CD4-positive, alpha-beta T cell treated with Interleukin-4 for 4 hours (primary cell): ENCODE measurements around the gene OR2L13.
"Not testable (repeated sequence)": the region's sequence is repeated elsewhere in the genome, so short reads cannot be mapped to it uniquely, and the experiment has no call there.

Experiments
- DNase-seq: peaks from one replicate; pipeline ENCODE4 v3.0.0-alpha.2; 2020

OR2L13 gene, protein sequence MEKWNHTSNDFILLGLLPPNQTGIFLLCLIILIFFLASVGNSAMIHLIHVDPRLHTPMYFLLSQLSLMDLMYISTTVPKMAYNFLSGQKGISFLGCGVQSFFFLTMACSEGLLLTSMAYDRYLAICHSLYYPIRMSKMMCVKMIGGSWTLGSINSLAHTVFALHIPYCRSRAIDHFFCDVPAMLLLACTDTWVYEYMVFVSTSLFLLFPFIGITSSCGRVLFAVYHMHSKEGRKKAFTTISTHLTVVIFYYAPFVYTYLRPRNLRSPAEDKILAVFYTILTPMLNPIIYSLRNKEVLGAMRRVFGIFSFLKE

GRCh38 chr1:248094884-248095283 is at the start of gene OR2L13:
TSS of gene OR2L13 (plus strand) at chr1:248095184. CDS start at chr1:248099376, 4,192 bp downstream.
- no peak for DNase-seq

- no peak for DNase-seq
Observed at GRCh38 chr1:248045209-248045608, 49.8 kb upstream of the OR2L13 start.

- no peak for DNase-seq
Observed at GRCh38 chr1:248046536-248046935, 48.4 kb upstream of the OR2L13 start, which contains the start of gene OR2L3. TSS of gene OR2L3 (plus strand) at chr1:248046836. CDS start at chr1:248060682, 13,846 bp downstream.

GRCh38 chr1:248047008-248047407 is 48.0 kb upstream of the OR2L13 start:
- DNase-seq: no peak

DNA sequence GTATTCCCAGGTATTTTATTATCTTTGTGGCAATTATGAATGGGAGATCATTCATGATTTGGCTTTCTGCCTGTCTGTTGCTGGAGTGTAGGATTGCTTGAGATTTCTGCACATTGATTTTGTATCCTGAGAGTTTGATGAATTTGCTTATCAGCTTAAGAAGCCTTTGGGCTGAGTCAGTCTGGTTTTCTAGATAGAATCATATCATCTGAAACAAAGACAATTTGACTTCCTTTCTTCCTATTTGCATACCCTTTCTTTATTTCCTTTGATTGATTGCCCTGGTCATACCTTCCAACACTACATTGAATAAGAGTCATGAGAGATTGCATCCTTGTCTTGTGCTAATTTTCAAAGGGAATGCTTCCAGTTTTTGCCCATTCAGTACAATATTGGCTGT is 40.3 kb upstream of the OR2L13 start:
- DNase-seq: no peak

GRCh38 chr1:248055261-248055660 is 39.7 kb upstream of the OR2L13 start:
- DNase-seq: no peak

DNA sequence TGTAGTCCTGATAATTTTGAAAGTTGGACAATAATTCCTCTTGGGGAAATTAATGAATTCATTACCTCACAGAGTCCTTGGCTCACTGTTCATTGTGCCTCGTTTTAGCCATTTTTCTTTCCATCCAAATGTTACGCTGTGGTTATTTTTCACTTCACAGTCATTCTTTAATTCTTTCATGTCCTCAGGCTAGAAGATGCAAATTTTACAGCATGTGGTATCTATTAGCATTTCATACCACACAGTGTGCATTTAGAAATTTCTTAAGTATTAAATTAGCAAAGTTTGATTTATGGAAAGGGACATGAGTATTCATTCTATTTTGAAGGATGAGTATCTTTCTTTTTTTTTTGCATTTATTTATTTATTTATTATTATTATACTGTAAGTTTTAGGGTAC is 29.9 kb upstream of the OR2L13 start:
- no peak for DNase-seq

GRCh38 chr1:248065604-248066003 is 29.4 kb upstream of the OR2L13 start:
- no peak for DNase-seq

- not testable (repeated sequence) for DNase-seq
Observed at GRCh38 chr1:248083864-248084263, 11.1 kb upstream of the OR2L13 start.

DNA sequence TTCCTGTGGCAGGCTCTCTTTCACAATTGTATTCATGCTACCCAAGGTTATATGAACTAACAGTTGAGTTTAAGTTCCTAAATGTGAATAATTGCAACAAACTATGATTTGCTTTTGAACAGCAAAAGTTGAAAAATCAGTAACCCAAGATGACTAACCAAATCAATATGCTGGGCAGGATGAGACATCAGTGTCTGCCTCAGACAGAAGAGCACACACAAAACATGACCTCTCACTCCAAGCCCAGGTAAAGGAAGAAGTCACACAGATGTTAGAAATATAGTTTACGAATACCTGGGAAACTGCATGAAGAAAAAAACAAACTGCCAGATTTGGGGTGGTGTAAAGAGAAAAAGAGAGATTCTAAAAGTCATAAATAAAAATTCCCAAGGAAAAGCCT is 3.5 kb downstream of the OR2L13 start:
- DNase-seq: no peak

- no peak for DNase-seq
Observed at GRCh38 chr1:248102847-248103246, 7.9 kb downstream of the OR2L13 start.

GRCh38 chr1:248111157-248111556 is 16.2 kb downstream of the OR2L13 start:
- no peak for DNase-seq

- DNase-seq: no peak
Observed at GRCh38 chr1:248114890-248115289, 19.9 kb downstream of the OR2L13 start.

DNA sequence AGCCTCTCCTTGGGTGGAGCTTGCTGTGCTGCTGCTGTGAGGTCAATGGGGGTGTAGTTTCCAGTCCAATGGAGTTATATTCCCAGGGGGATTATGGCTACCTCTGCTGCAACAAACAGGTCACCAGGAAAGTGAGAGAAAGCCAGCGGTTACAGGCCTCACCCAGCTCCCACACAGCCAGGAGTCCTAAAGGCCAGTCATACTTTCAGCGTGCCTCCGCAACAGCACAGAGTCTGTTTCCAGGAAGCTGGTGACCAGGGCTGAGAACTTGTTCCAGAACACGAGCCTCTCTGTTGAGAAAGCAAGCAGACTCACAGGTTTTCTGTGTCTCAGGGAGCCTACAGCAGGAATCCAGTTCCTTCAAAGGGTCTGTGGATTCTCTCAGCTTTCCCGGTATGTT is 32.7 kb downstream of the OR2L13 start:
- DNase-seq: no peak

- DNase-seq: no peak
Observed at GRCh38 chr1:248136811-248137210, 41.8 kb downstream of the OR2L13 start.

DNA sequence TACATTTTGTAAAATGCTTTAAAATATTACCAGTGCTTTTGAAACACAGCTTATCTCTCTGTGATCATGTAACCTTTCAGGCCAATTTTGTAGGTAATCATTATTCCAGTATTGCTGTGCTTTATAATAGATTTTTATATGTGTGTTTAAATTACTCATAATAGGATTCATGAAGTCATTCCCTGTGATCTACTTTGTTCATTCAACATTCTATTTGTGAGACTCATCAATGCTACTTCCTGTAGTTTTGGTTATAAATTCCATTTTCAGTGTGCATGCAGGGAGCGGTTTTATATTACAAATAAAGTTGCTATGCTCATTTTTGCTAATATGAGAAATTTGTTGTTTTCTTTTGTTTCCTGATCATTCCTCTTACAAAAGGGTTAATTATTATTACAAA is 45.9 kb downstream of the OR2L13 start:
- no peak for DNase-seq

GRCh38 chr1:248143311-248143710 is 48.3 kb downstream of the OR2L13 start:
- DNase-seq: no peak

DNA sequence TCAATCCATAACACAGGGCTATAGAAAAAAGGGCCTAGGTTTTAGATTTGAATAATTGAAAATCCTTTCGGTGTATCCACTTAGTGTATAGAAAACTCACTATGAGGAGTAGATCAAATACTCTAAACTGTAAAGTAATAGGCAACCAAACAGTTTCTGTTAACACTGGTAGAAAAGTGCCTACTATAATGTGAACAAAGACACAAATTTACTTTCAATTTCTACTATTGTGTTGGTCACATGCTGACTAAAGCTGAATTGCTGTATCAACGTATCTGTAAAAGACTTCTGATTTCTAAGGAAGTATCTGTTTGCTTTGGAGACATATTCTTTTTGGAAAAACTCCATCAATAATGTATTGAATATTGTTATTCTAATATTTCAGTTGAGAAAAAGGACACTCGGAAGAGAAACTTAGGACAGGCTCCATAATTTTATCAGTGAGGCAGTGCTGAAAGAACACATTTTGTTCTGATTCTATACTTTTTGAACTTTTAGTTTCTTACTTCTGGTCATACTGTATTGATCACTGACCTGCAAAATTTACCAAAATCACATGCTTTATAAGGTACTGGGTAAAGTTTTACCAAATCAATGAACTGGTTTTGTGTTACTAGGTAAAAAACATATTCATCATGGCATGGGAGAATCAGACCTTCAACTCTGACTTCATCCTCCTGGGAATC is 49.7 kb downstream of the OR2L13 start, which contains the start of gene OR2M5:
Gene OR2M5 (plus strand): TSS at position 636 of the 686 bp plus-strand sequence. CDS start 0 bp downstream, at position 636.
- DNase-seq: no peak
